Endothelial cell of umbilical vein (primary cell): ENCODE data around the gene PRKG1. TPM values are rescaled to one million over a fixed set of nuclear protein-coding genes. Genes with fewer than 3 reads are reported as not detected.

Source experiments
- BruUV-seq: library from RNA; stranded (reverse); fragments of 400-500 nt; replicated peaks from 2 replicates; lab custom pipeline; 2021; lab: Mats Ljungman, UMichigan
- CTCF ChIA-PET: fragments of 300-600, 350-600 bp; sonication (Branson Sonifier 250); formaldehyde crosslinking; loops from one replicate; lab custom pipeline; 2021; ENCODE audit warnings: antibody characterized with exemption, inconsistent platforms; lab: Charles Lee
- POLR2A ChIA-PET: fragments of 300-600, 350-600 bp; sonication (Branson Sonifier 250); formaldehyde crosslinking; loops from one replicate; lab custom pipeline; 2021; ENCODE audit warnings: antibody characterized with exemption, inconsistent platforms; lab: Charles Lee
- DNase-seq: peaks from one replicate; pipeline ENCODE4 v3.0.0-alpha.2; 2011; ENCODE audit warnings: low read depth, low spot score
- FAIRE-seq: peaks from 2 replicates; lab custom pipeline; 2011; peaks lifted over from hg19 to GRCh38; lab: Jason Lieb, UNC
- H2AFZ ChIP-seq: 2 replicates; pipeline ENCODE4 v1.6.0; 2012; ENCODE audit warnings: low read depth, low read length, control low read depth, inconsistent platforms
- H3K27ac ChIP-seq: 2 replicates; pipeline ENCODE4 v1.5.1; 2011; ENCODE audit warnings: low read depth, mild to moderate bottlenecking, control low read depth, low read length, moderate library complexity; ENCODE audit not compliant: insufficient read depth
- H3K27me3 ChIP-seq, 2 experiments: 2 replicates each; pipeline versions ENCODE4 v1.6.0 to v1.6.1; 2011; ENCODE audit warnings: low read length in 2 of 2, mixed read lengths in 1 of 2; ENCODE audit not compliant: control insufficient read depth in 2 of 2, insufficient read depth in 2 of 2
- H3K36me3 ChIP-seq, 2 experiments: 2 replicates in 1 of 2; 3 replicates in 1 of 2; pipeline ENCODE4 v1.5.1; 2011; ENCODE audit warnings: low read length in 2 of 2, mild to moderate bottlenecking in 1 of 2, moderate library complexity in 1 of 2; ENCODE audit not compliant: control insufficient read depth in 2 of 2, insufficient read depth in 2 of 2; ENCODE audit errors: extremely low read depth in 1 of 2
- H3K4me1 ChIP-seq: 3 replicates; pipeline ENCODE4 v1.5.1; 2011; ENCODE audit warnings: mild to moderate bottlenecking, low read length; ENCODE audit not compliant: control insufficient read depth, insufficient read depth; ENCODE audit errors: extremely low read depth
- H3K4me2 ChIP-seq: 2 replicates; pipeline ENCODE4 v1.6.1; 2011; ENCODE audit warnings: low read length, control low read depth, mixed read lengths; ENCODE audit not compliant: insufficient read depth
- H3K4me3 ChIP-seq, 3 experiments: fragments of 200-600 bp in 1 of 3; sonication (generic), shearing (Covaris generic) in 1 of 3; replicated peaks in 1 of 3; 2 replicates each; pipeline ENCODE4 v1.5.1; 2011 to 2016; ENCODE audit warnings: control low read depth in 3 of 3, low read length in 3 of 3, mild to moderate bottlenecking in 2 of 3, inconsistent platforms in 1 of 3, low read depth in 1 of 3, moderate library complexity in 1 of 3; ENCODE audit not compliant: insufficient read depth in 1 of 3
- H3K79me2 ChIP-seq: 2 replicates; pipeline ENCODE4 v1.6.0; 2012; ENCODE audit warnings: low read length, inconsistent platforms; ENCODE audit not compliant: control insufficient read depth, insufficient read depth
- H3K9ac ChIP-seq: replicated peaks from 2 replicates; pipeline ENCODE3; 2011; ENCODE audit warnings: low read length, control low read depth; ENCODE audit not compliant: insufficient read depth; ENCODE audit errors: extremely low read depth
- H3K9me1 ChIP-seq: replicated peaks from 3 replicates; pipeline ENCODE4 v1.6.0; 2011; ENCODE audit warnings: mild to moderate bottlenecking, low read length; ENCODE audit not compliant: control insufficient read depth, insufficient read depth; ENCODE audit errors: extremely low read depth
- H3K9me3 ChIP-seq: replicated peaks from 2 replicates; pipeline ENCODE4 v1.5.1; 2012; ENCODE audit warnings: low read length, inconsistent platforms; ENCODE audit not compliant: control insufficient read depth, insufficient read depth
- H4K20me1 ChIP-seq: replicated peaks from 2 replicates; pipeline ENCODE3; 2011; ENCODE audit warnings: mild to moderate bottlenecking, low read length; ENCODE audit not compliant: control insufficient read depth, insufficient read depth; ENCODE audit errors: extremely low read depth
- EZH2 ChIP-seq: IDR thresholded peaks from 2 replicates; pipeline ENCODE4 v1.6.1; 2012; ENCODE audit warnings: borderline replicate concordance, low read depth, mild to moderate bottlenecking, moderate library complexity, low read length, inconsistent platforms; ENCODE audit not compliant: severe bottlenecking
- FOS ChIP-seq: IDR thresholded peaks from 2 replicates; pipeline ENCODE4 v1.6.1; 2011; ENCODE audit warnings: mild to moderate bottlenecking, low read length, moderate library complexity, borderline replicate concordance; ENCODE audit not compliant: insufficient read depth
- GATA2 ChIP-seq: IDR thresholded peaks from 2 replicates; pipeline ENCODE4 v1.7.0; 2011; ENCODE audit warnings: low read depth, mild to moderate bottlenecking, moderate library complexity, mixed read lengths, low read length; ENCODE audit not compliant: insufficient read length, insufficient read depth
- JUN ChIP-seq: IDR thresholded peaks from 2 replicates; pipeline ENCODE4 v1.6.1; 2011; ENCODE audit warnings: borderline replicate concordance, low read depth; ENCODE audit not compliant: insufficient read length, insufficient read depth
- MYC ChIP-seq: IDR thresholded peaks from one replicate; pipeline ENCODE4 v1.6.1; 2011; ENCODE audit warnings: mild to moderate bottlenecking, low read depth, low read length
- POLR2A ChIP-seq: IDR thresholded peaks from 2 replicates; pipeline ENCODE4 v1.6.1; 2012; ENCODE audit warnings: low read depth, mild to moderate bottlenecking, control low read depth, low read length
- POLR2AphosphoS5 ChIP-seq: IDR thresholded peaks from 2 replicates; pipeline ENCODE4 v1.6.1; 2012; ENCODE audit warnings: low read depth, mild to moderate bottlenecking, control low read depth, low read length, moderate library complexity; ENCODE audit not compliant: insufficient read depth
- dilution Hi-C: fragments of 300-500 bp; cut with MboI; formaldehyde crosslinking; loops from one replicate; pipeline ENCODE4 v1.15.0; 2019; ENCODE audit warnings: low sequenced_read_pairs; ENCODE audit not compliant: extremely low pct_ligation_motif_present
- intact Hi-C: fragments of 100-400 bp; cut with micrococcal nuclease; formaldehyde crosslinking; loops from one replicate; pipeline ENCODE4 v1.10.0; 2022
- polyA plus RNA-seq, 4 experiments: library from polyadenylated mRNA; depleted of rRNA in 3 of 4; stranded (reverse) in 3 of 4; unstranded in 1 of 4; fragments of >200 nt; gene quantifications; 2 replicates each; pipeline versions ENCODE4 v1.2.1 to v1.2.3, GENCODE V29; 2011 to 2012; ENCODE audit warnings: missing spikeins in 1 of 4
- total RNA-seq: library from RNA; stranded (reverse); gene quantifications from 2 replicates; pipeline ENCODE4 v1.2.3, GENCODE V29; 2021
- TF ChIP-seq, protein P1 (sequence below), 2 donors: IDR thresholded peaks; 1 replicate in 1 of 2; 2 replicates in 1 of 2; pipeline ENCODE4 v1.5.1; 2011; ENCODE audit warnings: low read length in 2 of 2, mild to moderate bottlenecking in 2 of 2, moderate library complexity in 2 of 2, control low read depth in 1 of 2, inconsistent platforms in 1 of 2, low read depth in 1 of 2; ENCODE audit not compliant: insufficient read depth in 1 of 2; ENCODE audit errors: extremely low read depth in 1 of 2
- TF ChIP-seq, protein P2 (sequence below): IDR thresholded peaks from 2 replicates; pipeline ENCODE4 v1.6.1; 2011; ENCODE audit not compliant: insufficient read depth, insufficient read length

PRKG1 gene
- total and polyA plus RNA-seq, 2 donors (not counting 3 experiments of a cell fraction or from before 2014, with no cell fraction given) = 0.01 to 0.18 TPM

GRCh38 chr10:52276163-52276562, 1201.9 kb downstream of the PRKG1 start:
- ChIA-PET POLR2A (no interaction called here), CTCF (no interaction called here)
- Histone ChIP-seq H3K9ac (no peak overlapping the region), H3K4me3 (no peak overlapping the region), H2AFZ (no peak overlapping the region), H3K9me1 (no peaks in the 10 kb centered on the region), H3K27ac (no peak overlapping the region), H4K20me1 (no peaks in the 10 kb centered on the region), H3K4me2 (no peak overlapping the region), H3K9me3 (no peaks in the 10 kb centered on the region), H3K79me2 (no peaks in the 10 kb centered on the region), H3K36me3 (no peaks in the 10 kb centered on the region), H3K27me3 (no peaks in the 10 kb centered on the region), H3K4me1 (peaks cover 10% of the 10 kb centered on the region)
- no TSS peak for BruUV-seq
- no peak for TF ChIP-seq EZH2
- TF ChIP-seq POLR2A = no peak
- TF ChIP-seq JUN = no peak
- no peak for TF ChIP-seq MYC
- no peak for TF ChIP-seq POLR2AphosphoS5
- TF ChIP-seq, protein P1, sequence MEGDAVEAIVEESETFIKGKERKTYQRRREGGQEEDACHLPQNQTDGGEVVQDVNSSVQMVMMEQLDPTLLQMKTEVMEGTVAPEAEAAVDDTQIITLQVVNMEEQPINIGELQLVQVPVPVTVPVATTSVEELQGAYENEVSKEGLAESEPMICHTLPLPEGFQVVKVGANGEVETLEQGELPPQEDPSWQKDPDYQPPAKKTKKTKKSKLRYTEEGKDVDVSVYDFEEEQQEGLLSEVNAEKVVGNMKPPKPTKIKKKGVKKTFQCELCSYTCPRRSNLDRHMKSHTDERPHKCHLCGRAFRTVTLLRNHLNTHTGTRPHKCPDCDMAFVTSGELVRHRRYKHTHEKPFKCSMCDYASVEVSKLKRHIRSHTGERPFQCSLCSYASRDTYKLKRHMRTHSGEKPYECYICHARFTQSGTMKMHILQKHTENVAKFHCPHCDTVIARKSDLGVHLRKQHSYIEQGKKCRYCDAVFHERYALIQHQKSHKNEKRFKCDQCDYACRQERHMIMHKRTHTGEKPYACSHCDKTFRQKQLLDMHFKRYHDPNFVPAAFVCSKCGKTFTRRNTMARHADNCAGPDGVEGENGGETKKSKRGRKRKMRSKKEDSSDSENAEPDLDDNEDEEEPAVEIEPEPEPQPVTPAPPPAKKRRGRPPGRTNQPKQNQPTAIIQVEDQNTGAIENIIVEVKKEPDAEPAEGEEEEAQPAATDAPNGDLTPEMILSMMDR (IDR thresholded peaks at IDR 0.05; ENCODE audit: extremely low read depth in 1 of 2, insufficient read depth in 1 of 2, low read depth in 1 of 2, low read length in 2 of 2) = no peak
- no peak for TF ChIP-seq GATA2
- TF ChIP-seq, protein P2, sequence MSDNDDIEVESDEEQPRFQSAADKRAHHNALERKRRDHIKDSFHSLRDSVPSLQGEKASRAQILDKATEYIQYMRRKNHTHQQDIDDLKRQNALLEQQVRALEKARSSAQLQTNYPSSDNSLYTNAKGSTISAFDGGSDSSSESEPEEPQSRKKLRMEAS = no peak
- no peak for TF ChIP-seq FOS
- dilution Hi-C loops = no loop called here
- intact Hi-C loops = no loop called here
- no peak for DNase-seq
- FAIRE-seq = no peak
